Thoracic aorta (tissue), 2 donors: ENCODE data around the gene CFAP47. TPM values are rescaled to one million over a fixed set of nuclear protein-coding genes. Genes with fewer than 3 reads are reported as not detected.

Experiments used
- ATAC-seq: fragments of 150-250 bp; one replicate; pipeline ENCODE4 v1.8.0; 2017; ENCODE audit warnings: low read depth; ENCODE audit not compliant: insufficient number of reproducible peaks, low FRiP score
- DNase-seq: peaks from one replicate; pipeline ENCODE4 v3.0.0-alpha.2; 2020; ENCODE audit warnings: low spot score
- H3K27ac ChIP-seq, 2 donors: fragments of 200-600 bp; sonication (generic); 1 replicate in 1 of 2; 2 replicates in 1 of 2; pipeline ENCODE4 v1.5.1; 2016; ENCODE audit warnings: mild to moderate bottlenecking in 2 of 2, moderate library complexity in 2 of 2
- H3K27me3 ChIP-seq: fragments of 200-600 bp; sonication (generic); replicated peaks from 2 replicates; pipeline ENCODE4 v1.6.0; 2016; ENCODE audit warnings: mild to moderate bottlenecking; ENCODE audit not compliant: insufficient read depth
- H3K36me3 ChIP-seq: fragments of 200-600 bp; sonication (generic); one replicate; pipeline ENCODE4 v1.5.1; 2016
- H3K4me1 ChIP-seq, 2 donors: fragments of 200-600 bp; sonication (generic); 1 replicate in 1 of 2; 2 replicates in 1 of 2; pipeline versions ENCODE4 v1.5.1 to v1.6.0; 2016; ENCODE audit warnings: low read depth in 2 of 2, mild to moderate bottlenecking in 1 of 2; ENCODE audit not compliant: control insufficient read depth in 1 of 2
- H3K4me3 ChIP-seq: fragments of 200-600 bp; sonication (generic); 2 replicates; pipeline ENCODE4 v1.5.1; 2016; ENCODE audit warnings: mild to moderate bottlenecking
- H3K9me3 ChIP-seq: fragments of 200-600 bp; sonication (generic); 2 replicates; pipeline ENCODE4 v1.5.1; 2016
- CTCF ChIP-seq: fragments of 200-600 bp; sonication (generic); IDR thresholded peaks from one replicate; pipeline ENCODE4 v1.5.1; 2019; ENCODE audit warnings: antibody characterized with exemption
- total RNA-seq, 2 donors: library from RNA; depleted of rRNA; stranded (reverse); fragments of >200 nt; gene quantifications; one replicate each; pipeline versions ENCODE4 v1.1.0 to v1.2.3, GENCODE V29; 2016

The CFAP47 gene
- total RNA-seq, 2 donors from 2014 or later, result not detected

GRCh38 chrX:36266155-36266554 lies 346.6 kb downstream of the CFAP47 start:
- Histone ChIP-seq H3K36me3 (no peaks in the 10 kb centered on the region), H3K27ac (no peak overlapping the region), H3K9me3 (no peaks in the 10 kb centered on the region), H3K4me1 (no peaks in the 10 kb centered on the region), H3K27me3 (no peaks in the 10 kb centered on the region), H3K4me3 (no peak overlapping the region)
- DNase-seq (no peak), ATAC-seq (no peak)
- no peak for TF ChIP-seq CTCF

GRCh38 chrX:36310136-36310535 lies 390.6 kb downstream of the CFAP47 start:
- Histone ChIP-seq H3K4me1 (no peaks in the 10 kb centered on the region), H3K4me3 (no peak overlapping the region), H3K27ac (no peak overlapping the region), H3K9me3 (no peaks in the 10 kb centered on the region), H3K27me3 (no peaks in the 10 kb centered on the region), H3K36me3 (no peaks in the 10 kb centered on the region)
- ATAC-seq (no peak), DNase-seq (no peak)
- TF ChIP-seq CTCF, result no peak

- no peak for TF ChIP-seq CTCF
- Histone ChIP-seq H3K4me1 (no peaks in the 10 kb centered on the region), H3K9me3 (no peaks in the 10 kb centered on the region), H3K27me3 (no peaks in the 10 kb centered on the region), H3K36me3 (no peaks in the 10 kb centered on the region), H3K4me3 (no peak overlapping the region), H3K27ac (no peak overlapping the region)
- DNase-seq (no peak), ATAC-seq (no peak)
Measured at GRCh38 chrX:36314303-36314702, 394.8 kb downstream of the CFAP47 start.

- no peaks in the 10 kb centered on the region for H3K27me3 ChIP-seq
- DNase-seq (no peak), ATAC-seq (no peak)
- no peak overlapping the region for H3K27ac ChIP-seq
- H3K4me1 ChIP-seq, result no peaks in the 10 kb centered on the region
- H3K36me3 ChIP-seq, result no peaks in the 10 kb centered on the region
- no peak for TF ChIP-seq CTCF
- H3K9me3 ChIP-seq, result no peaks in the 10 kb centered on the region
- H3K4me3 ChIP-seq, result no peak overlapping the region
Measured at GRCh38 chrX:36334572-36334971, 415.0 kb downstream of the CFAP47 start.

- no peak for TF ChIP-seq CTCF
- H3K27ac ChIP-seq, result no peak overlapping the region
- no peak for ATAC-seq
Measured at GRCh38 chrX:36336751-36337150, 417.2 kb downstream of the CFAP47 start.

More at GRCh38 chrX:36336751-36337150, 417.2 kb downstream of the CFAP47 start:
- Histone ChIP-seq H3K36me3 (no peaks in the 10 kb centered on the region), H3K4me1 (no peaks in the 10 kb centered on the region), H3K27me3 (no peaks in the 10 kb centered on the region), H3K4me3 (no peak overlapping the region), H3K9me3 (no peaks in the 10 kb centered on the region)
- no peak for DNase-seq
